ENCODE measurements around the gene ZMYND8.
"Not testable (repeated sequence)": the region's sequence is repeated elsewhere in the genome, so short reads cannot be mapped to it uniquely, and the experiment has no call there.

ZMYND8 gene

DNA sequence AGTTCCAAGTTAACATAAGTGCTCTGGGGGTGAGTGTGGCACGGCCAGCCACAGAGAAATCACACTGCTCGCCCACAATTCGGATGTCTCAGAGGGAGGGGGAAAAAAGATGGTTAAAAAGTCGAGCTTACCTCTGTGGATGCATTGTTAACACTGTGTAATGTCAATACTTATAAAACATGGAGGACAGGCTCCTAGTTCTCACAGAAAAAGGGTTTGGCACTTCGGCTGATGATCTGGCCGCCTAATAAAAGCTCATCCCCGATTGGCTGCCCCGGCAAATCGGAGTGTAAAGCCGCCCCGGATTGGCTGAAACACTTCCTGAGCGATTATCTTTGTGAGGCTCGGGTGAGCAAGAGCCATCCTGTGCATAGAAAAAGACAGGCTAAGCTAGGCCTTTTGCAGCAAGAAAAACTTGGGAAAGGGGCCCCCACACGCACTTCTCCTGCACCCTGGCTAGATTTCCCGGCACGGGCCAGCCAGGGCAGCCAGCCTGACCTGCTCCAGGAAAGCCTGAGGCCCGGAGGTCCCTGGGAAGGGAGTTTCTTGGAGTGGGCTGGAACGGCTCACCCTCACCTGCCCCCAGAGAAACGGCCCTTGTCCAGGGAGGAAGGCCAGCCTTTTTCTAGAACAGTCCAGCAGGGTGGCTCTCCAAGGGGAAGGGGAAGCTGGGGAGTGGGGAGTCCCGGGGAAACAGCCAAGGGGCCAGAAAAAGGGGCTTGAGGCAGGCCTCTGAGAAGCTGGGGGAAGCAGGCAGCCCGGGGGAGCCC is at the start of gene ZMYND8:
ZMYND8 (minus strand) TSS at position 174 of the 770 bp plus-strand sequence; CDS start at position 145, 29 bp downstream.
- DNase-seq = peak; percentile 90

DNA sequence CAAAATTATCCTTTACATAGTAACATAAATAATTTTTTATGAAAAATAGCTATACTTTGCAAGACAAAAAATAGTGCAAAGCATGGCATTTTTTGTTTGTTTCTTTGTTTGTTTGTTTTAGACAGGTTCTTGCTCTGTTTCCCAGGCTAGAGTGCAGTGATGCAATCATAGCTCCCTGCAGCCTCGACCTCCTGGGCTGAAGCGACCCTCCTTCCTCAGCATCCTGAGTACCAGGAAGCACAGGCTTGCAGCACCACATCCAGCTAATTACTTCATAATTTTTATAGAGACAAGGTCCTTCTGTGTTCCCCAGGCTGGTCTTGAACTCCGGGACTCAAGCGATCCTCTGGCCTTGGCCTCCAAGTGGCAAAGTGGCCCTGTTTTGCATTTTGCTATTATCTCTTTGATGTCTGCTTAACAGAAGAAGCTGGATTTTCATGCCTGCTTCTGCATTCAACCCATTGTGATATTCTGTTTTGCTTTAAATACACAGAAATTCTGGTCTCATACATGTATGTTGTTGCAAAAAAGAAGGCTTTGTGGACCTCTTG is 49.4 kb upstream of the ZMYND8 start:
- no peak for DNase-seq

DNA sequence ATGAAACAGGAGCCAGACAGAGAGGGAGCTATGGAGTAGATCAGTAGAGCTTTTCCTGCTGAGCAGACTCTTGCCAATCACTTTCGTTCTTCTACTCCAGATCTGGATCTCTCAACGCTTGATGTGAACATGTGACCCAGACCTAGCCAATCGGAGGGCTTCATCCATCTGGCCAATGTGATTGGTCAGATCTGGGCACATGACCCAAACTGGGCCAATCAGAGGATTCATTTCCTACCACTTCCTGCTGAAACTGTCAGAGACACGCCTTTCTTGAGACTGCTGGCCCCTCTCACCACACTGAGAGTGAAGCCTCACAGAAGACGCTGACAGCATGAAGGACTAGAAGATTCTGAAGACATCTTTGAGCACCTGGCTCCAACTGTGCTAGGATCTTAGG is 44.2 kb upstream of the ZMYND8 start:
- no peak for DNase-seq

DNA sequence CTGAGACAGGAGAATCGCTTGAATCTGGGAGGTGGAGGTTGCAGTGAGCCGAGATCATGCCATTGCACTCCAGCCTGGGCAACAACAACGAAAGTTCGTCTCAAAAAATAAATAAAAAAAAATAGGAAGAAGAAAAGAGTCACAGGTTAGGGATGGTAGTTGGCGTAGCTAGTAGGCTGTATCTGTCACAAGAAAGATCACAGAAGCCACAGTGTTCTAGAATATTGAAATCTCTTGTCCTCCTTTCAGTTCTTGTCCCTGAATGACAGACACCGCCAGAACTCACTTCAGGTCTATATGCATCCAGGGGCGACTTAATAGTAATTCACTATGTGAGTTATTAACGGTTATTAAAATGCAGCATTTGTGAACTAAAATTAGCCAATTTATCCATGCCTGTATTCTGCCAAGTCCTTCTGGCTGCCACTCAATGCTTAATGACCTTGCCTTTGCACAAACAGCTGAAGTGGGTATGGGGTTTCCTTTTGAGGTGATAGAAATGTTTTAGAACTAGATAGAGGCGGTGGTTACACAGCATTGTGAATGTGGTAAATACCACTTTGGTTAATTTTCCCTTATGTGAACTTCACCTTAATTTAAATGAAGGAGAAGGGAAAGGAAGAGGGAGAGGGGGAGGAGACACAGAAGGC is 41.3 kb upstream of the ZMYND8 start:
- no peak for DNase-seq

DNA sequence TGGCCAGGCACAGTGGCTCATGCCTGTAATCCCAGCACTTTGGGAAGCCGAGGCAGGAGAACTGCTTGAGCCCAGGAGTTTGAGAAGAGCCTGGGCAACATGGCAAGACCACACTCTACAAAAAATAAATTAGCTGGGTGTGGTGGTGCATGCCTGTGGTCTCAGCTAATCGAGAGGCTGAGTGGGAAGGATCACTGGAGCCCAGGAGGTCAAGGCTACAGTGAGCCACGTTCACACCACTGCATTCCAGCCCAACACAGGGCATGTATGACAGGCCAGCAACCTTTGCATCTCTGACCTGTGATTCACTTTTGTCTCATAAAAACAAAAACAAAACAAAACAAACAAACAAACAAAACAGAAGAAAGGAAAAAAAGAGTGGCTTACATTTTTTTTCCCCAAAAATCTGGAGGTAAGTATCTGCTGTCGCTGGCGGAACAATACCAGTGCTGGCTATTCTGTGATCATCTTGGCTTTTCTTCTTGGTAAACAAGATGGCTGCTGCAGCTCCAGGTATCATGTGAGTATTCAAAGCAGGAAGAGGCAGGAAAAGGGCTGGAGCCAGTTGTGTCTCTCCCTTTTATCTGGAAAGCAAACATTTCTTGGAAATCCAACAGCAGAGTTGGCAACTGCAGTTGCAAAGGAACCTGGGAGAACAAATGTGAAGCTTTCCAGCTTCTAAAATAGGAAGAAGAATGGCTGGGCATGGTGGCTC is 40.4 kb upstream of the ZMYND8 start:
- DNase-seq = no peak

DNA sequence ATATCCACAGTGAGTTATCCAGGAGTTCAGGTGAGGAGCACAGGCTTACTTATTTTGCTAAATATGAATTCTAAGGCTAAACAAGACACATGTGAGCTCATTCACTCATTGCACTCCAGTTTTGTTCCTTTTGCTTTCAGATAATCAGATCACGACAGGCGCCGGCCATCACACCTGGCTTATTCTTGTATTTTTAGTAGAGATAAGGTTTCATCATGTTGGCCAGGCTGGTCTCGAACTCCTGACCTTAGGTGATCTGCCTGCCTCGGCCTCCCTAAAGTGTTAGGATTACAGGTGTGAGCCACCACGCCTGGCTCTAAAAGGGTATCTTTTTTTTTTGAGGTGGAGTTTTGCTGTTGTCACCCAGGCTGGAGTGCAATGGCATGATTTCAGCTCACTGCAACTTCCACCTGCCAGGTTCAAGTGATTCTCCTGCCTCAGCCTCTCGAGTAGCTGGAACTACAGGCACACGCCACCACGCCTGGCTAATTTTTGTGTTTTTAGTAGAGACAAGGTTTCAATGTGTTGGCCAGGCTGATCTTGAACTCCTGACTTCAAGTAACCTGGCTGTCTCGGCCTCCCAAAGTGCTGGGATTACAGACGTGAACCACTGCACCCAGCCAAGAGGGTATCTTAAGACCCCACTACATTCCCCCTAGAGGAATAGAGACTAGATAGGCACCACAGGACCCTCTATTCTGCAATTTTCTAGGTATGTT is 37.5 kb upstream of the ZMYND8 start:
- DNase-seq = not testable (repeated sequence)

DNA sequence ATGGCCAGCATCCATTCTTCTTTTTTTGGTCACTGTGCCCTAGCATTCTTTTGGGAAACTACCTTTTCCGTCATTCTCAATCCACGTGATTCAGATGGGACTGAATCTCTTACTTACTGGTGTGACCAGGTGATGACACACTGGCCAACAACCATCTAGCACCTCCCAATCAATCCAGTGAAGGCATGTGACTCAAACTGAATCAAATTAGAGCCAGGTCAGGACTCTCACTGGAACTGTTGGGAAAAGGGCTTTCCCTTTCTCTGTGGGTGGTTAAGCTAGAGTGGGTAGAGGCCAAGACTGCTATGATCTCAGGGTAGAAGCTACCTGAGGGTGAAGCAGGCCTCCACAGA is 36.2 kb upstream of the ZMYND8 start:
- no peak for DNase-seq

DNA sequence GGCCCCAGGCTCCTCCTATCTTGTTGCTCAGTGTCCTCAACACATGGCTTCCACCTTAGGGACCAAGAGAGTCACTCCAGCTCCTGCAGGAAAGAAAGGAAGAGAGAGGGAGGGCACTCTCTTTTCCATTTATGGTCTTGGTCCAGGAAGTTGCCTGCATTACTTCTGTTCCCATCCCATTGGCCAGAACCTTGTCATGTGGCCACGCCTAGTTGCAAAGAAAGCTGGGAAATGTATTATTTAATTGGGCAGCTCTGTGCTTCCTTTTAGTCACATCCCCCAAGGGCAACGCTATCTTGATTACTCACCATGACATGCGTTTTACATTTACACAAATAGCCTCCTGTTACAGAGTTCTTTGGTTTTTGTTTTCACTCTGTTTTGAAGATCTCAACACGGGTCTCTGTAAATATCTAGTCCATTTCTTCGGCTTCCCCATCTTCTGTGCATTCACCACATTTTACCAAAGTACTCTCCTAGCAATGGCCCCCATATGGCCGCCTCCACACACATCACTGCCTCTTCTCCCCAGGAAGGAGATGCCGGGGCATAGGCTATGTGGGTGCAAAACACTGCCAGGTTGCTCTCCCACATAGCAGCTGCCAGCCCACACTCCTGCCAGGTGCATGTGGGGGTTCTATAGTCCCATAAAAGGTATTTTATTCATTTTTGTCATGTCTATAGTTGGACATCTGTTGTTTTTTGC is 35.7 kb upstream of the ZMYND8 start:
- DNase-seq = peak; percentile 23 to 25

DNA sequence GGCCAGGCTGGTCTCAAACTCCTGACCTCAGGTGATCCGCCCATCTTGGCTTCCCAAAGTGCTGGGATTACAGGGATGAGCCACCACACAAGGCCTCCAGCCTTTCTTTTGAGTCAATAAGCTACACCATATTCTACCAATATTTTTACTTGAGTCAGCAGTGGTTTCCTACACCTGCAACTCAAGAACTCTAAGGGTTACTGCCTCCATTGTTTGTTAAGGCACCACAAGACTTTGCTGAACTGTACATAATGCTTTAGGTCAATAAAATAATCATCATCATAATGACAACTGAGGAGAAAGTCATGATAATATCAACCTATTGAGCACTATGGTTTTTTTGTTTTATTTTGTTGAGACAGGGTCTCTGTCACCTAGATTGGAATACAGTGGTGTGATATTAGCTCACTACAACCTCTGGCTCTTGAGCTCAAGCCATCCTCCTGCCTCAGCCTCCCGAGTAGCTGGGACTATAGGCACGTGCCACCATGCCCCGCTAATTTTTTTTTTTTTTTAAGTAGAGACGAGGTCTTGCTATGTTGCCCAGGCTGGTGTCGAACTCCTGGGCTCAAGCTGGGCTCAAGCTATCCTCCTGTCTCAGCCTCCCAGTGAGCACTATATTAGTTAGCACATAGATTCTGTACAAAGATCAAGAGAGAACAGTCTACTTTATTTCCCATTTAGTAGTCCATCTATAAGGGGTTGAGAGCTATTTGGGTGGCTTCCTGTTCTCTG is 34.9 kb upstream of the ZMYND8 start:
- no peak for DNase-seq

DNA sequence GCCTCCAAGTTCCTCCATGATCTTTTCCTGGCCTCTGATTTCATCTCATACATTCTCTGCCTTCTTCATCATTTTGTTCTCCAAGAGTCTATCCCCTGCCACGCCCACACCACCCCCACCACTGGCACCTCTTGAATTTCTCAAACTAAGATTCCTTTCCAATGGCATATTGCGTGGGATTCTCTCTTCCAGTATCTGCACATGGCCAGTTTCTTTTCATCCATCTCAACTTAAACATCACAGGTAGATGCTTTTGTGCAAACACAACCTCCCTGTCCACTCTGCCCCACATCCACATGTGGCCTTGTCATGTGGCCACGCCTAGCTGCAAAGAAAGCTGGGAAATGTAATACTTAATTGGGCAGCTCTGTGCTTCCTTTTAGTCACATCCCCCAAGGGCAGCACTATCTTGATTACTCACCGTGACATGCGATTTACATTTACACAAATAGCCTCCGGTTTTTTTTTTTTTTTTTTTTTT is 33.4 kb upstream of the ZMYND8 start:
- no peak for DNase-seq

DNA sequence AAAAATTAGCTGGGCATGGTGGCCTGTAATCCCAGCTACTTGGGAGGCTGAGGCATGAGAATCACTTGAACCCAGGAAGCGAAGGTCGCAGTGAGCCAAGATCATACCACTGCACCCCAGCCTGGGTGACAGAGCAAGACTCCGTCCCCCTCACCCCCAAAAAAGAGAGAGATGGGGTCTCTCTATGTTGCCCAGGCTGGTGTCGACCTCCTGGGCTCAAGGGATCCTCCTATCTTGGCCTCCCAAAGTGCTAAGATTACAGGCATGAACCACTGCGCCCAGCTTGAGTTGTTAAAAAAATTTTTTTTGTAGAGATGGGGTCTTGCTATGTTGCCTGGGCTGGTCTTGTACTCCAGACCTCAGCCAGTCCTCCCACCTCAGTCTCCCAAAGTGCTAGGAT is 29.5 kb upstream of the ZMYND8 start:
- not testable (repeated sequence) for DNase-seq

DNA sequence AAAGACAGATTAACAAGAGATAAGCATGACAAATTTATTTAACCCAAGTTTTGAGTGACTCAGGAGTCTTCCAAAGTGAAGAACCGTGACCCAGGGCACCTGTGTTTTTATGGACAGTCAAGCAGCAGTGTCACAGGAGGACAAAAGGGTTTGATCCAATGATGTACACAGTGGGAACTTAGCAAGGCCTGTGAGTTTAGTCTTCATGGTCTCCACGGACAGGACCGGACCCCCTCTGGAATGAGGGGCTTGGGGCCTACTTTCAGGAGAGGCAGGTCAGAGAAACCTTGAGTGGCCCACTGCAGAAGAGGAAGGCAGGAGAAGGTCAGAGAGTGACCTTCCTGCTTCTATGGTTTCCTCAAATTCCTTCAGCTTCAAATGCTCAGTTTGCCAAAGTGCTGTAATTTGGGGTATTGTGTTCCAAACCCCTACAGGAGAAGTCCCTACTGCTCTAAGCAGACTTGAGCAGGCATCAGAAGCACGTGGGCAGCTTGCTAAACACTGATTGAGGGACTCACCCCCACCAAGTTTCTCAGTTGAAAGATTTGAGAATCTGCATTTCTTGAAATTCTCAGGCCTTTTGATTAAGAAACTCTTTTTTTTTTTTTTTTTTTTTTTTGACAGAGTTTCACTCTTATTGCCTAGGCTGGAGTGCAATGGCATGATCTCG is 26.4 kb upstream of the ZMYND8 start:
- DNase-seq = no peak

DNA sequence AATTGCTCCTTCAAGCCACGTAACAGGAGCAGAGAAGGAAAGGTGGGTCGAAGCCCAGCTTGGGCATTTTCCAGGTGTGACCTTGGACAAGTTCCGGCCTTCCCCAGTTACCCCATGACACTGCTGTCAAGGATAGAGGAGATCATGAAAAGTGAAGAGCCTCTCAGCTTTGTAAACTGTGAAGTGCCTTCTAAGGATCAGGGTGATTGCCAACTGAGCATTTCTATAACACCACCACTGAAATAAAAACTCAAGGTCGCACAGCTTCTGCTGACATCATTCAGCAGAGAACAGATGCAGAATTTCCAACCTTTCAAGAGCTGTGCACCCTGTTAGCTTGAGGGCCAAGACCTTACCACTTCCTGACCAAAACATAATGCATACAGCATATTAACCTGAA is 24.0 kb upstream of the ZMYND8 start:
- DNase-seq = no peak

DNA sequence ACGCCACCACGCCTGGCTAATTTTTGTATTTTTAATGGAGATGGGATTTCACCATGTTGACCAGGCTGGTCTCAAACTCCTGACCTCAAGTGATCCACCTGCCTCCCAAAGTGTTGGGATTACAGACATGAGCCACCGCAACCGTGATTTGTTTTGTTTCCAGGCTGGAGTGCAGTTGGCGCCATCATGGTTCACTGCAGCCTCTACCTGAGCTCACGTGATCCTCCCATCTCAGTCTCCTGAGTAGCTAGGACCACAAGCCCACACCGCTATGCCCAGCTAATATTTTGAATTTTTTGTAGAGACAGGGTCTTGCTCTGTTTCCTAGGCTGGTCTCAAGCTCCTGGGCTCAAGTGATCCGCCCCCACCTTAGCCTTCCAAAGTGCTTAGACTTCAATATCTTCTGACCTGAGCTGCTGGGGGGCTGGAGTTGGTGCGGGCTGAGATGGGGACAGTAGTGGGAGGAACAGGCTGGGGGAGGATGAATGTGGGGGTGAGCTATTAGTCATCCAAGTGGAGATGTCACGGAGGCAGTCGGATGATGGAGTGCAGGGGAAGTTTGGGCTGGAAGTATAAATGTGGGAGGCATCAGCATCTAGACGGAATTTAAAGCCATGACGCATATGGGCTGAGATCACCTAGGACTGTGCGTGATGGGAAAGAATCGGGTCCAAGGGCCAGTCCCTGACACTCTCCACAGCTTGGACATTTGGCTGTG is 23.1 kb upstream of the ZMYND8 start:
- no peak for DNase-seq

DNA sequence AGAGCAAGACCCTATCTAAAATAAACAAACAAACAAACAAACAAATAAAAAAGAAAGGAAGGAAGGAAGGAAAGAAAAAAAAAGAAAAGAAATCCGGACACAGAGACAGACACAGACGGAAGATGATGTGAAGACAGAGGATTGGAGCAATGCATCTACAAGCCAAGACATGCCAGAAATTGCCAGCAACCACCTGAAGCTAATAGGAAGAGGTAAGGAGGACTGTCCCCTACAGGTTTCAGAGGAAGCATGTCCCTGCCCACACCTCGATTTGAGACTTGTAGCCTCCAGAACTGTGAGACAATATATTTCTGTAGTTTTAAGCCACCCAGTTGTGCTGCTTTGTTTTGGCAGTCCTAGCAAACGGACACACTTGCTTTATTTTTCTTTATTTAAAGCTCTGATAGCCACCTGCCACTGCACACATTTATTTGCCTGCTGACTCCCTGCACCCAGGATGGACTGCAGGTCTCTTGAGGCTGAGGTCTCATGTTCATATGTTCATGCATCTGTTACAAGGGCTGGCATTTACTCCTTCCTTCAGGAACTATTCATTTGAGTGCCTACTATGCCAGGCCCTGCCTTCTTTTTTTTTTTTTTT is 20.7 kb upstream of the ZMYND8 start:
- DNase-seq = no peak

DNA sequence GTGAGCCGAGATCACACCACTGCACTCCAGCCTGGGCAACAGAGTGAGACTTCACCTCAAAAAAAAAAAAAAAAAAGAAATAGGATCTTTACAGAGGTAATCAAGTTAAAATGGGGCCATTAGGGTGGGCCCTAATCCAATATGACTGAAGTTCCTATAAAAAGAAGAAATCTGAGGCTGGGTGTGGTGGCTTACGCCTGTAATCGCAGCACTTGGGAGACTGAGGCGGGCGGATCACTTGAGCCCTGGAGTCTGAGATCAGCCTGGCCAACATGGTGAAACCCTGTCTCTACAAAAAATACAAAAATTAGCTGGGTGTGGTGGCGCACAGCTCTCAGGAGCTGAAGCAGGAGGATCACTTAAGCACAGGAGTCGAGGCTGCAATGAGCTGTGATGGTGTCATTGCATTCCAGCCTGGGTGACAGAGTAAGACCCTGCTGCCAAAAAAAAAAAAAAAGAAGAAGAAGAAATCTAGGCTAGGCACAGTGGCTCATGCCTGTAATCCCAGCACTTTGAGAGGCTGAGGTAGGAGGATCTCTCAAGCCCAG is 19.7 kb upstream of the ZMYND8 start:
- not testable (repeated sequence) for DNase-seq

DNA sequence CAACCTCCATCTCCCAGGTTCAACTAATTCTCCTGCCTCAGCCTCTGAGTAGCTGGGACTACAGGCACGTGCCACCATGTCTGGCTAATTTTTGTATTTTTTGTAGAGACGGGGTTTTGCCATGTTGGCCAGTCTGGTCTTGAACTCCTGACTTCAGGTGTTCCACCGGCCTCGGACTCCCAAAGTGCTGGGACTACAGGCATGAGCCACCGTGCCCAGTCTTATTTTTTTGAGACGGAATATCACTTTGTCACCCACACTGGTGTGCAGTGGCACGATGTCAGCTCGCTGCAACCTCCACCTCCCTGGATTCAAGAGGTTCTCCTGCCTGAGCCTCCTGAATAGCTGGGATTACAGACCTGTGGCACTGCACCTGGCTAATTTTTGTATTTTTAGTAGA is 17.6 kb upstream of the ZMYND8 start:
- not testable (repeated sequence) for DNase-seq

DNA sequence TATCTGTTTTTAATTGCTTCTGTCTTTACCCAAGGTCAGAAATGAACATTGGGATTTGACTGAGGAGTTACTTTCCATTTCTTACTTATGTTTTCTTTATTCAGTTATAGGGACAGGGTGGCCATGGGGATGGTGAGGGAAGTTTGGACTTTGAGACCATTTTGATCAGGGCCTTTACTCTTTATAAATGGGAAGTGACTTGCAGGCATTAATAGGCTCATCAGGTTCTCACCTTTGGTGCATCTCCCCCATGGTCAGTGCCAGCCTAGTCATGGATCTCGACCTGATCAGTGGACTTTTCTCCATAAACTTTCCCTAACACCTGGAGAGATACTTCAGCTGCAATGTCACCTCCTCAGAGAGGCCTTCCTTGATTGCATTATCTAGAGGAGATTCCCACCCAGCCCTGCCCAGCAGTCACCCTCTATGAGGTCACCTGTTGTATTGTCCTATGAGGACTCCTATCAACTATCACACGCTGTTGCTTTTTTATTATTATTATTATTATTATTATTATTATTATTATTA is 16.8 kb upstream of the ZMYND8 start:
- no peak for DNase-seq
